GM10266 (cell line): ENCODE data around the gene OAT.

Source experiments
- DNase-seq: peaks from one replicate; pipeline ENCODE4 v3.0.0; 2012; ENCODE audit errors: extremely low spot score
- CTCF ChIP-seq: IDR thresholded peaks from 2 replicates; pipeline ENCODE4 v1.5.1; 2012; ENCODE audit warnings: mild to moderate bottlenecking, low read depth; ENCODE audit not compliant: control insufficient read depth, insufficient read depth; ENCODE audit errors: missing control alignments

Gene OAT

GRCh38 chr10:124381011-124381611 lies 37.6 kb downstream of the OAT start:
- no peak for DNase-seq
- TF ChIP-seq CTCF = no peak

DNA sequence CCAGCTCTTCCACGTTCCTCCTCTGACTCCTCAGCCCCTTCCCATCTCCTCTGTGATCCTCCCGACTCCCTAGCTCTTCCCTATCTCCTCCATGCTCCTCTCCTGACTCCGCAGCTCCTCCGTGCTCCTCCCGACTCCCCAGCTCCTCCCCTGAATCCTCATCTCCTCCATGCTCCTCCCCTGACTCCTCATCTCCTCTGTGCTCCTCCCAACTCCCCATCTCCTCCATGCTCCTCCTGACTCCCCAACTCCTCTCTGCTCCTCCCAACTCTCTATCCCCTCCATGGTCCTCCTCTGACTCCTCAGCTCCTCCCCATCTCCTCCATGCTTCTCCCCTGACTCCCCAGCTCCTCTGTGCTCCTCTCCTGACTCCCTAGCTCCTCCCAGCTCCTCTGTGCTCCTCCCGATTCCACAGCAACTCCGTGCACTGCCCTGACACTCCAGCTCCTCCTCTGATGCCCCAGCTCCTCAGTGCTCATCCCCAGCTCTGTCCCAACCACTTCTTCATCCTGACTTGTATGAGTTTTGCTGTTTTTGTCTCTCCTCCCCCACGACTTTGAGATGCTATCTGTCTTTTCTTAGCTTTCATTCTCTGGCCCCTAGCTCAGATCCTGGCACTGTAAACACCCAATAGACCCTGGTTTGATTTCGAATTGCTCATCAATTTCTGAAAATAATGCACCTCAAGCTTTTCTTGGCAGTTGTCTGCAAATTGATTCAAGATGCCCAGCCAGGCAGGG lies 38.3 kb downstream of the OAT start:
- DNase-seq = no peak
- TF ChIP-seq CTCF = no peak

DNA sequence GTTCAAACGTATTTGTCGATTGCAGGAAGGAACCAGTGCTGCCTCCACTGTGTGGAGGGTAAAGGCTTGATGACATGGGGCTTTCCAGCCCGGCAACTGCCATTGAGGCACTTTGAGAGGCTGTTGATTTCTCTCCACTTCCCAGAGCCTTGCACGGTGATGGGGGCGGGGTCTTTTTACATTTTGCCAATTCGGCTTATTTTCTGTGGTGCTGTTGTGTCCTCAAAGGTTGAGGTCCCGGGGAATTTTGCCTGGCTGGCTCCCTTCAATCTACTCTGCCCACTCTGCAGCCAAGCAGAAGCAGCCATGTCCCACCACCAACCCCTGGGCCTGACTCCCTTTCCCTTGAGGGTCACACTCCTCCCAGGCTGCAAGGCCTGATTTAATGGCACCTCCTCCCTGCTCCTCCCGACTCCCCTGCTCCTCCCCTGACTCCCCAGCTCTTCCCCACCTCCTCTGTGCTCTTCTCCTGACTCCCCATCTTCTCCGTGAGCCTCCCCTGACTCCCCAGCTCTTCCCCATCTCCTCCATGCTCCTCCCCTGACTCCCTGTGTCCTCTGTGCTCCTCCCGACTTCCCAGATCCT lies 39.0 kb downstream of the OAT start:
- TF ChIP-seq CTCF = no peak
- DNase-seq = no peak

DNA sequence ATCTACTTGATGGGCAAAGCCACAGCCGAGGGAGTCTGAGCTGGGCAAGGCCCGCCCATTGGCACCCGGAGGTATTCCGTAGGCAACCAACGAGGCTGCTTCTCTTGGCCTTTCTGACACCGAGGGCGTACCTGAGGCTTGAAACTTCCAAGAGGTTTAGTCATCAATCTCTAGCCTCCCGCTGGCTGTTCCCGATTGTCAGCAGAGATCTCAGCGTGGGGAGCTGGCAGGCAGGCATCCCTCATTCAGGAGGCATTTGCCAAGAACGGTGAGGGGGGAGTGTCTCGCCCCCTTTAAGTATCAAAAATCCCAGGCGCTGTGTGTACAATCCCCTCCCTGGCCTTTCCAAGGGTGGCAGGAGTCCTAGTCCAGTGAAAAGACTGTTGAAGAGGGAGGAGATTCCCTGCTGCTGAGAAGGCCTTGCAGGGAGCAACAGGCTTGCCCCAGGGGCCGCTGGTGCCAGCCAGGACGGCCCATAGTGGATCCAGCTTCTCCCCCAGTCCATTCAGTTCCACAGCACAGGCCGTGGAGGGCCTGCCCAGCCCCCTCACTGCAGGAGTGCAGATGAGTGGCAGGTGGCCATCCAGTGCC lies 39.7 kb downstream of the OAT start:
- DNase-seq = no peak
- no peak for TF ChIP-seq CTCF

- no peak for TF ChIP-seq CTCF
- DNase-seq = no peak
Observed at GRCh38 chr10:124378271-124378670, 40.5 kb downstream of the OAT start.

DNA sequence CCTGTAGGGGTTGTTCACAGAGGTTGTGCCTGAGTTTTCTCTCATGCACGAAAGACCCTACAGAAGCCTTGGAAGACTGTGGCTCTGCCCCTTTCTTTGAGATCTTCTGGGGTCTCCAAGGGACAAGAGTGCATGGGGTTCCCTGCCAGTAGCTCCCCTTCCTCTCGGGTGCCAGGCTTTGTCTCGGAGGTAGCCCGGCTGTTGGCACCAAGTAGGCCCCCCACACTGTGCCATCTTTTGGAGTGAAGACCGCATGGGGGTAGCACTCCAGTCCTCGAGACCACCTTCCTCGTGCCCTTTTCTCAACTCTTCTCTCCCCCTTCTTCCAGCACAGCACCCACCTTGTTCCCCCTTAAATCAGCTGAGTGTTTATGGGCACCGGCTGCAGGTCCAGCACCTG lies 41.6 kb downstream of the OAT start:
- TF ChIP-seq CTCF = no peak
- no peak for DNase-seq

DNA sequence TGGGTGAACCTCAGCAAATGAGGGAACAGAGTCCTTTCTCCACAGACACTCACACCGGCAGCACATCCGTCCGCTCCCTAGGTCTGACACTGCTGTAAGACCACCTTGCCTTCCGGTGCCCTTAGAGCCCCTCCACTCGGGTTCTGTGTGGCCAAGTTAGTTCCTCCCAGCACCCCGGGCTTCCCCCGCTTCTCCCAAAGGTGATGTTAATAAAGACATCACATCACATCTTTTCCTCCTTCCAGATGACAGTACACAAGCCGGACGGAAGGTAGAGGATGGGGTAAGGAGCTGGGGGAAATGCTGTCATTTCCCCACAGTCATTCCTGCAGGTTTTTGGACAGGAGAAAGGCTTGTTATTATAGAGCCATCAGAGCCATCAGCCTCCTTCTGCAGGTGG lies 42.3 kb downstream of the OAT start:
- TF ChIP-seq CTCF = no peak
- DNase-seq = no peak
